NB4 (cell line): ENCODE measurements around the gene PRPF8.
"Not testable (repeated sequence)": the region's sequence is repeated elsewhere in the genome, so short reads cannot be mapped to it uniquely, and the experiment has no call there.

Experiments used
- DNase-seq: peaks from one replicate; pipeline ENCODE4 v3.0.0; 2010; ENCODE audit warnings: low read depth
- H3K4me3 ChIP-seq: one replicate; pipeline ENCODE4 v1.5.1; 2011; ENCODE audit warnings: mild to moderate bottlenecking, low read depth, low read length, moderate library complexity
- MYC ChIP-seq: IDR thresholded peaks from 2 replicates; pipeline ENCODE4 v1.6.1; 2011; ENCODE audit warnings: low read depth, low read length
- POLR2A ChIP-seq: IDR thresholded peaks from 2 replicates; pipeline ENCODE4 v1.6.1; 2011; ENCODE audit warnings: mild to moderate bottlenecking; ENCODE audit not compliant: insufficient read length; ENCODE audit errors: extremely low read depth
- TF ChIP-seq, protein P1 (sequence below): IDR thresholded peaks from one replicate; pipeline ENCODE4 v1.5.1; 2012; ENCODE audit warnings: low read depth, low read length
- TF ChIP-seq, protein P2 (sequence below): IDR thresholded peaks from 2 replicates; pipeline ENCODE4 v1.6.1; 2011; ENCODE audit warnings: low read depth, low read length

Gene PRPF8

DNA sequence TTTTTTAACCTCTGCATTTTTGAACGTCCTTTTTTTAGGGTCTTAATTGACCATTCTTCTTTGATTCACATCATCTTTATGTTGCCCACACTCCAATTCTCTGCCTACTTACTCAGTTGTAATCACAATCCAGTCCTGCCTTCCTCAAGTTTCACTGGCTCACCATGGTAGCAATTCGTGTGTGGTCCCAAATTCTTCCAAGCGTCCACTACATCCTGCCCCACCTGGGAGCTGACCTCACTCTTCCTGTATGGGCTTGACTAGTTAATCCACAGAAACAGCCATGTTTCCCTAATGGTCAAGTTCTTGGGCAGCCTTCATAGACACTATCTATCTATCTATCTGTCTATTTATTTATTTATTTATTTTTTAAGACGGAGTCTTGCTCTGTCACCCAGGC, 18.4 kb upstream of the PRPF8 start:
- H3K4me3 ChIP-seq, result no peak overlapping the region
- no peak for DNase-seq
- no peak for TF ChIP-seq MYC
- TF ChIP-seq, protein P1, sequence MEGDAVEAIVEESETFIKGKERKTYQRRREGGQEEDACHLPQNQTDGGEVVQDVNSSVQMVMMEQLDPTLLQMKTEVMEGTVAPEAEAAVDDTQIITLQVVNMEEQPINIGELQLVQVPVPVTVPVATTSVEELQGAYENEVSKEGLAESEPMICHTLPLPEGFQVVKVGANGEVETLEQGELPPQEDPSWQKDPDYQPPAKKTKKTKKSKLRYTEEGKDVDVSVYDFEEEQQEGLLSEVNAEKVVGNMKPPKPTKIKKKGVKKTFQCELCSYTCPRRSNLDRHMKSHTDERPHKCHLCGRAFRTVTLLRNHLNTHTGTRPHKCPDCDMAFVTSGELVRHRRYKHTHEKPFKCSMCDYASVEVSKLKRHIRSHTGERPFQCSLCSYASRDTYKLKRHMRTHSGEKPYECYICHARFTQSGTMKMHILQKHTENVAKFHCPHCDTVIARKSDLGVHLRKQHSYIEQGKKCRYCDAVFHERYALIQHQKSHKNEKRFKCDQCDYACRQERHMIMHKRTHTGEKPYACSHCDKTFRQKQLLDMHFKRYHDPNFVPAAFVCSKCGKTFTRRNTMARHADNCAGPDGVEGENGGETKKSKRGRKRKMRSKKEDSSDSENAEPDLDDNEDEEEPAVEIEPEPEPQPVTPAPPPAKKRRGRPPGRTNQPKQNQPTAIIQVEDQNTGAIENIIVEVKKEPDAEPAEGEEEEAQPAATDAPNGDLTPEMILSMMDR, result no peak
- TF ChIP-seq, protein P2, sequence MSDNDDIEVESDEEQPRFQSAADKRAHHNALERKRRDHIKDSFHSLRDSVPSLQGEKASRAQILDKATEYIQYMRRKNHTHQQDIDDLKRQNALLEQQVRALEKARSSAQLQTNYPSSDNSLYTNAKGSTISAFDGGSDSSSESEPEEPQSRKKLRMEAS, result no peak
- TF ChIP-seq POLR2A, result no peak

DNA sequence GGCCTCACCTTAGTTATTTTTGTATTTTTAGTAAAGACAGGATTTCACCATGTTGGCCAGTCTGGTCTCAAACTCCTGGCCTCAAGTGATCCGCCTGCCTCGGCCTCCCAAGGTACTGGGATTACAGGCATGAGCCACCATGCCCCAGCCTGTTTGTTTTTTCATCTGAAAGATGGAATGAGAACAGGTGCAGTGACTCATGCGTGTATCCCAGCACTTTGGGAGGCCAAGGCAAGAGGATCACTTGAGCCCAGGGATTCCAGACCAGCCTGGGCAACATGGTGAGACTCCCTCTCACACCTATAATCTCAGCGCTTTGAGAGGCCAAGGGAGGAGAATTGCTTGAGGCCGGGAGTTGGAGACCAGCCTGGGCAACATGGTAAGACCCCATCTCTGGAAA, 15.2 kb upstream of the PRPF8 start:
- not testable (repeated sequence) for H3K4me3 ChIP-seq, DNase-seq

DNA sequence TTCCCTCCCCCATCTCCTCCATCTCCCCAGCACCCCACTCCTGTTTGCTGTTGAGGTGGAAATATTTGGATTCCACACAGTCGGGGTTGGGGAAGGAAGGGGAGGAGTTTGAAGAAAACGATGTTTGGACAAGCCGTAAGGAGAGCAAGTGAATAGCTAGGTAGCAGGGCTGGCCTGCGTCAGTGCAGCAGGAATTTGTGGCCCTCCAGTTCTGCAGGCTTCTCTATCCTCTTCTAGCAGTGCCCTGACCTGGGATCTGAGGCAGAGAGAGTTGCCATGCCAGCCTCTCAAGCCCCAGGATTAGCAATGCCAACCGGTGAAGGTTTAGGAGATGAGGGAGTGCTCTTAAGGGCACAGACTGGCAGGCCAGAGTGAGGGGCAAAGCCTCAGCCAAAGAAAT, 13.0 kb upstream of the PRPF8 start:
- no peak for DNase-seq
- H3K4me3 ChIP-seq, result no peak overlapping the region
- TF ChIP-seq POLR2A (no peak), MYC (no peak)
- TF ChIP-seq, protein P2, result no peak
- TF ChIP-seq, protein P1, result no peak

DNA sequence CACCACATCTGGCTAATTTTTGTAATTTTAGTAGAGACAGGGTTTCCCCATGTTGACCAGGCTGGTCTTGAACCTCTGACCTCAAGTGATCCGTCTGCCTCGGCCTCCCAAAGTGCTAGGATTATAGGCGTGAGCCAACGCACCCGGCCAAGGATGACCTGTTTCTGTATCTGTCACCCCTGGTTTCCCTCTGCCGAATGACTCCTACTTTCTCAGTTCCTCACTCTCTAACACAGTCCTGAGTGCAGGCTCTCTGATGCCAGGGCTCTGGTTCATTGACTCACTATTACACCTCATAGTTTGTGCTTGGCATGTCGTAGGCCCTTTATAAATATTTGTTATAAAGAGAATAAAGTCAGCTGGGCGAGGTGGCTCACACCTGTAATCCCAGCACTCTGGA, 10.7 kb upstream of the PRPF8 start:
- TF ChIP-seq, protein P2, result no peak
- TF ChIP-seq MYC (no peak), POLR2A (no peak)
- TF ChIP-seq, protein P1, result no peak
- no peak overlapping the region for H3K4me3 ChIP-seq
- no peak for DNase-seq

DNA sequence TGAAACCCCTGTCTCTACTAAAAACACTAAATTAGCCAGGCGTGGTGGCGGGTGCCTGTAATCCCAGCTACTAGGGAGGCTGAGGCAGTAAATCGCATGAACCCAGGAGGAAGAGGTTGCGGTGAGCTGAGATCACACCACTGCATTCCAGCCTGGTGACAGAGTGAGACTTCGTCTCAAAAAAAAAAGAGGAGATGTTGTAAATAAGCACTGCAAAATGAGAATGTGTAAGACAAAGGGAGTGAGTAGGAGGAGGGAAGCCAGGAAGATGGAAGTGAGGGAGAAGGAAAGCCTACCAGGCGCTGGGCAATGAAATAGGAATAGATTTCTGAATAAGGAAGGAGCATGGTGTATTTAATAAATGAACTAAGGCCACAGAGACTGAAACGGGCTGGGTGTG, 8.7 kb upstream of the PRPF8 start:
- DNase-seq, result no peak
- no peak overlapping the region for H3K4me3 ChIP-seq

DNA sequence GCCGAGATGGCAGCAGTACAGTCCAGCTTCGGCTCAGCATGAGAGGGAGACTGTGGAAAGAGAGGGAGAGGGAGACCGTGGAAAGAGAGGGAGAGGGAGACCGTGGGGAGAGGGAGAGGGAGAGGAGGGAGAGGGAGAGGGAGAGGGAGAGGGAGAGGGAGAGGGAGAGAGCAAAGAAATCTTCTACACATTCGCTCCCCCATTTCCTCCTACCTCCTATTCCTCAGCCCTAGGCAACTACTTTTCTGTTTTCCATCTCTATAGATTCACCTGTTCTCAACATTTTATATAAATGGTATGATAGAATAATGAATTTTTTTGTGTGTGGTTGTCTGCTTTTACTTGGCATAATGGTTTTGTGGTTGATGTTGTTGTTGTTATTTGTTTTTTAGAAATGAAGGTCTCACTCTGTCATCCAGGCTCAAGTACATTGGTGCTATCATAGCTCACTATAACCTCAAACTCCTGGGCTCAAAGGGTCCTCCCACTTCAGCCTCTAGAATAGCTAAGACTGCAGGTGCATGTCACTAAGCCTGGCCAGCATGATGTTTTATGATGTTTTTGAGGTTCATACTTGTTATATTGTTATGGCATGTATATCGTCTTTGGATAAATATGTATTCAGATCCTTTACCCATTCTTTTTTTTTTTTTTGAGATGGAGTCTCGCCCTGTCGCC, 6.0 kb upstream of the PRPF8 start:
- DNase-seq, result no peak
- no peak overlapping the region for H3K4me3 ChIP-seq
- TF ChIP-seq MYC (no peak), POLR2A (no peak)
- TF ChIP-seq, protein P1, result no peak
- TF ChIP-seq, protein P2, result no peak

More for the DNA sequence above, 8.7 kb upstream of the PRPF8 start:
- TF ChIP-seq, protein P2, result no peak
- no peak for TF ChIP-seq POLR2A
- TF ChIP-seq, protein P1, result no peak
- no peak for TF ChIP-seq MYC

DNA sequence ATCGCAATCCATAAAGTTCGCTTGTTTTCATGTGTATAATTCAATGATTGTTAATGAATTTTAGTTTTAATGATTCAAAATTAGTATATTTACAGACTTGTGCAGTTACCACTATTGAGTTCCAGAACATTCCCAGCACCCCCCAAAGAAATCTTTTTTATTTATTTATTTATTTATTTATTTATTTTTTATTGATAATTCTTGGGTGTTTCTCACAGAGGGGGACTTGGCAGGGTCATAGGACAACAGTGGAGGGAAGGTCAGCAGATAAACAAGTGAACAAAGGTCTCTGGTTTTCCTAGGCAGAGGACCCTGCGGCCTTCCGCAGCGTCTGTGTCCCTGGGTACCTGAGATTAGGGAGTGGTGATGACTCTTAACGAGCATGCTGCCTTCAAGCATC, 3.7 kb upstream of the PRPF8 start:
- not testable (repeated sequence) for DNase-seq, H3K4me3 ChIP-seq
